ENCODE data around the gene SYNPO2L. TPM values are rescaled to one million over a fixed set of nuclear protein-coding genes. Genes with fewer than 3 reads are reported as not detected.

SYNPO2L gene
- total and polyA plus RNA-seq, 9 of the 15 experiments (the other 6 are each of a cell fraction or from before 2014, with no cell fraction given): 0.03 to 0.07 TPM; not detected in 7

DNA sequence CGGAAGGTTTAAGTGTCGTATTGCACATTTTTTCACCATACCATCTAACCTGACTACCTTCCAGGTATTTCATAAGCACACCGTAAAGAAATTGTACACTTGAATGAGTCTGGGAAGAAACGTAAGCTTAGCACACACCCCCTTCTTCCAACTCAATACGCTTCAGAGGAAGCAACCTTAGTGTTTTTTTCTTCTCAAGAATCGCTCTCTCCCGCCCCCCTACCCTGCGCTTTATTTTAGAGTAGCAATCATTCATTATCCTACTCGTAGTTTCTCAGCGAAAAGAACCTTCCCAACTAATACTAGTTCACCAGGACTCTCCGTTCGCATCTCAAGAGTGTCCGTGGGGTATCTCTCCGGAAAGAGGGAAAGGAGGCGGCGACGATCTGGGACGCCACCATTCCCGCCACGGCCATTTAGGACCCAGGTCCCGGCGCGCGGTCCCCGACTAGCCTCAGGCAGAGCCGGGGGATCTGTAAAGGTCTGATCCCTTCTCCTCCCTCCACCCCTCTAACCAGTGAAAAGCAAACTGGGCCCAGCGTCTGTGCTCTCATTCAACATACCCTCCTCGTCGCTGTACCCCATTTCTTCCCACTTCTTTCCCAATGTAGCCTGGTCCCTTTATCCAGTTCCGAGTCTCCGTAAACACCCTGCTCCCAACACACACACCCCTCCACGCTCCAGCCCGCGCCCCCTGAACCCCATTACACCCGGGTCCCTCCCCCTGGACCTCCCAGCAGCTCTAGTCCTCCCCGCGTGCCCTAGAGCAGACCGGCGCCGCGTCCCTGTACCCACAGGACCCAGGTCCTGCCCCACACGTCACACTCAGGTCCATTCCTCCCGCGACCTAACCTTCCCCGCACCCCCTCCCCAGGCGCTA is 30.6 kb downstream of the SYNPO2L start (continued):
- TF ChIP-seq WHSC1 (IDR thresholded peaks at IDR 0.05; ENCODE audit: low read length) (no peak), CEBPG (CRISPR knock-in tag; IDR thresholded peaks at IDR 0.05) (no peak), CEBPG (tag; conservative IDR thresholded peaks at IDR 0.05 in 1 of 2, IDR thresholded peaks at IDR 0.05 in 1 of 2) (0 out of 4 replicates have a peak, but pooled peaks of 1 of the 2 experiments have one; percentile 12), THRAP3 (IDR thresholded peaks at IDR 0.05; ENCODE audit: borderline replicate concordance) (0 out of 2 replicates have a peak, but pooled peaks have one; percentile 41), OTX1 (CRISPR knock-in tag; IDR thresholded peaks at IDR 0.05) (peak; percentile 79; the same call in 1 of the 2 replicates), PHB2 (IDR thresholded peaks at IDR 0.05; ENCODE audit: low read depth) (peak; percentile 56; the same call in 1 of the 2 replicates), SAP30 (IDR thresholded peaks at IDR 0.05; ENCODE audit: borderline replicate concordance, insufficient read depth, low read depth, low read length, poor library complexity, severe bottlenecking) (peak; percentile 62), ZFPM2 (CRISPR knock-in tag; IDR thresholded peaks at IDR 0.05) (0 out of 2 replicates have a peak, but pooled peaks have one; percentile 27), MTA3 (IDR thresholded peaks at IDR 0.05; ENCODE audit: borderline replicate concordance) (peak; percentile 61; the same call in 1 of the 2 replicates), XRCC3 (IDR thresholded peaks at IDR 0.05) (no peak)
- TF ChIP-seq, protein P1, sequence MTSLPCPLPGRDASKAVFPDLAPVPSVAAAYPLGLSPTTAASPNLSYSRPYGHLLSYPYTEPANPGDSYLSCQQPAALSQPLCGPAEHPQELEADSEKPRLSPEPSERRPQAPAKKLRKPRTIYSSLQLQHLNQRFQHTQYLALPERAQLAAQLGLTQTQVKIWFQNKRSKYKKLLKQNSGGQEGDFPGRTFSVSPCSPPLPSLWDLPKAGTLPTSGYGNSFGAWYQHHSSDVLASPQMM (CRISPR knock-in tag; IDR thresholded peaks at IDR 0.05): no peak
- TF ChIP-seq, protein P2, sequence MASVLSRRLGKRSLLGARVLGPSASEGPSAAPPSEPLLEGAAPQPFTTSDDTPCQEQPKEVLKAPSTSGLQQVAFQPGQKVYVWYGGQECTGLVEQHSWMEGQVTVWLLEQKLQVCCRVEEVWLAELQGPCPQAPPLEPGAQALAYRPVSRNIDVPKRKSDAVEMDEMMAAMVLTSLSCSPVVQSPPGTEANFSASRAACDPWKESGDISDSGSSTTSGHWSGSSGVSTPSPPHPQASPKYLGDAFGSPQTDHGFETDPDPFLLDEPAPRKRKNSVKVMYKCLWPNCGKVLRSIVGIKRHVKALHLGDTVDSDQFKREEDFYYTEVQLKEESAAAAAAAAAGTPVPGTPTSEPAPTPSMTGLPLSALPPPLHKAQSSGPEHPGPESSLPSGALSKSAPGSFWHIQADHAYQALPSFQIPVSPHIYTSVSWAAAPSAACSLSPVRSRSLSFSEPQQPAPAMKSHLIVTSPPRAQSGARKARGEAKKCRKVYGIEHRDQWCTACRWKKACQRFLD (CRISPR knock-in tag; IDR thresholded peaks at IDR 0.05): peak; percentile 12; the same call in 1 of the 2 replicates
- TF ChIP-seq, protein P3, sequence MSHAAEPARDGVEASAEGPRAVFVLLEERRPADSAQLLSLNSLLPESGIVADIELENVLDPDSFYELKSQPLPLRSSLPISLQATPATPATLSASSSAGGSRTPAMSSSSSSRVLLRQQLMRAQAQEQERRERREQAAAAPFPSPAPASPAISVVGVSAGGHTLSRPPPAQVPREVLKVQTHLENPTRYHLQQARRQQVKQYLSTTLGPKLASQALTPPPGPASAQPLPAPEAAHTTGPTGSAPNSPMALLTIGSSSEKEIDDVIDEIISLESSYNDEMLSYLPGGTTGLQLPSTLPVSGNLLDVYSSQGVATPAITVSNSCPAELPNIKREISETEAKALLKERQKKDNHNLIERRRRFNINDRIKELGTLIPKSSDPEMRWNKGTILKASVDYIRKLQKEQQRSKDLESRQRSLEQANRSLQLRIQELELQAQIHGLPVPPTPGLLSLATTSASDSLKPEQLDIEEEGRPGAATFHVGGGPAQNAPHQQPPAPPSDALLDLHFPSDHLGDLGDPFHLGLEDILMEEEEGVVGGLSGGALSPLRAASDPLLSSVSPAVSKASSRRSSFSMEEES (CRISPR knock-in tag; IDR thresholded peaks at IDR 0.05): no peak
- TF ChIP-seq, protein P4, sequence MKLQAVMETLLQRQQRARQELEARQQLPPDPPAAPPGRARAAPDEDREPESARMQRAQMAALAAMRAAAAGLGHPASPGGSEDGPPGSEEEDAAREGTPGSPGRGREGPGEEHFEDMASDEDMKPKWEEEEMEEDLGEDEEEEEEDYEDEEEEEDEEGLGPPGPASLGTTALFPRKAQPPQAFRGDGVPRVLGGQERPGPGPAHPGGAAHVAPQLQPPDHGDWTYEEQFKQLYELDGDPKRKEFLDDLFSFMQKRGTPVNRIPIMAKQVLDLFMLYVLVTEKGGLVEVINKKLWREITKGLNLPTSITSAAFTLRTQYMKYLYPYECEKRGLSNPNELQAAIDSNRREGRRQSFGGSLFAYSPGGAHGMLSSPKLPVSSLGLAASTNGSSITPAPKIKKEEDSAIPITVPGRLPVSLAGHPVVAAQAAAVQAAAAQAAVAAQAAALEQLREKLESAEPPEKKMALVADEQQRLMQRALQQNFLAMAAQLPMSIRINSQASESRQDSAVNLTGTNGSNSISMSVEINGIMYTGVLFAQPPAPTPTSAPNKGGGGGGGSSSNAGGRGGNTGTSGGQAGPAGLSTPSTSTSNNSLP (IDR thresholded peaks at IDR 0.05; ENCODE audit: borderline replicate concordance, low read depth, low read length): 0 out of 2 replicates have a peak, but pooled peaks have one; percentile 5
- TF ChIP-seq, protein P5, sequence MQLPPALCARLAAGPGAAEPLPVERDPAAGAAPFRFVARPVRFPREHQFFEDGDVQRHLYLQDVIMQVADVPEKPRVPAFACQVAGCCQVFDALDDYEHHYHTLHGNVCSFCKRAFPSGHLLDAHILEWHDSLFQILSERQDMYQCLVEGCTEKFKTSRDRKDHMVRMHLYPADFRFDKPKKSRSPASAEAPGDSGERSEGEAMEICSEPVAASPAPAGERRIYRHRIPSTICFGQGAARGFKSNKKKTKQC (CRISPR knock-in tag; IDR thresholded peaks at IDR 0.05): peak; percentile 7; the same call in 1 of the 2 replicates
- TF ChIP-seq, protein P6, sequence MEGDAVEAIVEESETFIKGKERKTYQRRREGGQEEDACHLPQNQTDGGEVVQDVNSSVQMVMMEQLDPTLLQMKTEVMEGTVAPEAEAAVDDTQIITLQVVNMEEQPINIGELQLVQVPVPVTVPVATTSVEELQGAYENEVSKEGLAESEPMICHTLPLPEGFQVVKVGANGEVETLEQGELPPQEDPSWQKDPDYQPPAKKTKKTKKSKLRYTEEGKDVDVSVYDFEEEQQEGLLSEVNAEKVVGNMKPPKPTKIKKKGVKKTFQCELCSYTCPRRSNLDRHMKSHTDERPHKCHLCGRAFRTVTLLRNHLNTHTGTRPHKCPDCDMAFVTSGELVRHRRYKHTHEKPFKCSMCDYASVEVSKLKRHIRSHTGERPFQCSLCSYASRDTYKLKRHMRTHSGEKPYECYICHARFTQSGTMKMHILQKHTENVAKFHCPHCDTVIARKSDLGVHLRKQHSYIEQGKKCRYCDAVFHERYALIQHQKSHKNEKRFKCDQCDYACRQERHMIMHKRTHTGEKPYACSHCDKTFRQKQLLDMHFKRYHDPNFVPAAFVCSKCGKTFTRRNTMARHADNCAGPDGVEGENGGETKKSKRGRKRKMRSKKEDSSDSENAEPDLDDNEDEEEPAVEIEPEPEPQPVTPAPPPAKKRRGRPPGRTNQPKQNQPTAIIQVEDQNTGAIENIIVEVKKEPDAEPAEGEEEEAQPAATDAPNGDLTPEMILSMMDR (IDR thresholded peaks at IDR 0.05 in 2 of 3, conservative IDR thresholded peaks at IDR 0.05 in 1 of 3; ENCODE audit: insufficient read depth in 2 of 3, low read depth in 1 of 3, low read length in 3 of 3): 0 out of 6 replicates have a peak, but pooled peaks of 1 of the 3 experiments have one; percentile 3
